Activated T-helper 9 cell treated with anti-CD3 and anti-CD28 coated beads, Interleukin-2, amount 50 U/mL, for 16 hours (primary cell): ENCODE measurements around the gene CSRP1.
"Not testable (repeated sequence)": the region's sequence is repeated elsewhere in the genome, so short reads cannot be mapped to it uniquely, and the experiment has no call there.

Source experiments
- DNase-seq: peaks from one replicate; pipeline ENCODE4 v3.0.0-alpha.2; 2020; ENCODE audit warnings: low read depth

CSRP1 gene

GRCh38 chr1:201537891-201538611, 31.1 kb upstream of the CSRP1 start:
- DNase-seq = no peak

GRCh38 chr1:201537467-201537866, 30.5 kb upstream of the CSRP1 start:
- DNase-seq = no peak

GRCh38 chr1:201537028-201537427, 30.1 kb upstream of the CSRP1 start:
- no peak for DNase-seq

DNA sequence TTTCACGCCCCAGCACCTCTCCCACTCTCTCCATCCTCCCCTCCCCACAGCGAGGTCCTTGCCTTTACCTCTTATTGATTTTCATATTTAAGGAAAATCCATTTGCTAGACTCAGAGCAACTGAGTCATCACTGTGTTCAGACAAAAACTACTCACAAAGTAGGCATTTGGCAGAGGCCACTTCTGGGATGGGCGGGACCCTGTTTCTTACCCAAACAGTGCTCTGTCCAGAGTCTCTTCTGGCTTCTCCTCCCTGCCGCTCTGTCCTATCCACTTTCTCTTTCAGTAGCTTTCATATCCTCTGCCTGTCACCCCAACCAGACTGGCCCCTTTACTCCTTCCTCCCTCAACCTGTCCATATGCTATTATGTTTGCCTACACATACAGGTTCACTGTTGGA, 29.6 kb upstream of the CSRP1 start:
- no peak for DNase-seq

- no peak for DNase-seq
Observed at GRCh38 chr1:201535919-201536245, 29.0 kb upstream of the CSRP1 start.

DNA sequence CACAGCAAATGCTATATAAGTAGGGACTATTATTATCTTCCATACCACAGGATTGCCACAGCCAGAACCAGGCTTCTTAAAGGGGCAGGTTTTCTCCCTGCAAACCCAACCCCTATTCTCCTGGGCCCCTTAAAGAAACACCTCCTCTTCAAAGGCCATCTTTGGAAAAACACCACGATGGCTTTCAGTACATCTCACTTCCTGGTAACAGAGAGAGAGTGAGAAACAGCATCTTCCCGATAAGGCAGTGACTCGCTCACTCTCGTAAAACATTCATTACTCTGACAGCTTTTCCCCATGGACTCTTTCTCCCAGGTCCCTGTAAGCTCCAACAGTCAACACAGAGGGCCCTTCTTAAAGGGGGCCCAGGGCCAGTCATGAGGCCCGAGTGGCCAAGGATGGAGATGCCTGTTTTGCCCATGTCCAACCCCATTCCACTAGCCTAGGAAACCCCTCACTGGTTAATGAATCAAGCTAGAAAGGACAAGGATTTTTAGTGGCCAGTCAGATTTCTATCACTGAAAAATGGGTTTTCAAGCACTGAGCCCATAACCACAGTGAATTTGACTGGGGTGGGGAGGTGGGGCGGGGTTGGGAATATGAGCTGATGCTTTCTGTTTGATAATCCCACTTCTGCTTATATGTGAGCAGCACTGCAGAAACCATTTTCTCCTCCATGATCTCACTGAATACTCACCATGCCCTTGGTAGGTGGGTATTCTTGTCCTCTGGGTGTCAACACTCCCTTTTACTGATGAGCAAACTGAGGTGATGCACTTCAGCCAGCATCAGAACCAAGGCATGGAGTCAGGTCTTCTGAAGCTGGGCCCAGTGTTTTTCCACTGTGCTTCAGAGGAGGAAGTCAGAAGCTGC, 28.4 kb upstream of the CSRP1 start:
- no peak for DNase-seq

GRCh38 chr1:201533836-201534235, 26.9 kb upstream of the CSRP1 start:
- DNase-seq = no peak

DNA sequence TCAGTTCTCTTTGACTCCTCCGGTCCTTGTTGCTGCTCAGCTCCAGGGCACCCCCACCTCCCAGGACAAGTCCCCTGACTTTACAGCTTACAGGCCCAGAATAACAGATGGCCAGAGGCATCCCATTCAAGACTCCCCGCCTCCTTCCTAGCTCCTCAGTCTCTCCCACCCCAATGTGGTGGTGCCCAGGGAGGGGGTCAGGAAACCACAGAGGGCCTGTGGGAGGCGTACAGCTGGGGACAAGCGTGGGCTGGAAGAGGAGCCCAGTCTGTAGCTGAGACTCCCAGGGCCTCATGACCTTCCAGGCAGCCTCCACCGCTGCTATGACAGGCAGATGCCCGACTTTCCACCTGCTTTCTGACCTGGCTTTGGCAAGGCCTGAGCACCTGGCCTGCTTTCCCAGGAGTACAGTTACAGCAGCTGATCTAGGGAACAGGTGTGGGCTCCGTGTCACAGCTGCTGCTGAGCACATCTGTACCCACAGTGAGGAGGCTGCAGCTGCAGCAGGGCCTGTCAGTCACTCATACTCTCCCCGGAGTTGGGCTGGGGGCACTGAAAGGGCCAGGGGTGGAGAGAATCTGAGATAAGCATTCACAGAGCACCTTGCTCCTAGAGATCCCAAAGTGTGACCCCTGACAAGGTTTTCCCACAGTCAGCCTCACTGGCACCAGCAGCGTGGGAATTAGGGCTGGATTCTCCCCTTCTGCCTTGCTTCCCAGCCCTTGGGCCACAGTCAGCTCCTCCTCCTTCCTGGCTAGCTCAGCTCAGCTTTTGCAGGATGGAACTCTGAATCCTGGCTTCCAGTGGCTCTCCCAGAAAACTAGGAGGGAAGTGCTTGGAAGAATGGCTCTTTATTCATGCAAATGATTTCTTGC, 24.9 kb upstream of the CSRP1 start:
- DNase-seq = no peak

GRCh38 chr1:201530741-201531531, 24.0 kb upstream of the CSRP1 start:
- no peak for DNase-seq

- no peak for DNase-seq
Observed at GRCh38 chr1:201528631-201529252, 21.8 kb upstream of the CSRP1 start.

DNA sequence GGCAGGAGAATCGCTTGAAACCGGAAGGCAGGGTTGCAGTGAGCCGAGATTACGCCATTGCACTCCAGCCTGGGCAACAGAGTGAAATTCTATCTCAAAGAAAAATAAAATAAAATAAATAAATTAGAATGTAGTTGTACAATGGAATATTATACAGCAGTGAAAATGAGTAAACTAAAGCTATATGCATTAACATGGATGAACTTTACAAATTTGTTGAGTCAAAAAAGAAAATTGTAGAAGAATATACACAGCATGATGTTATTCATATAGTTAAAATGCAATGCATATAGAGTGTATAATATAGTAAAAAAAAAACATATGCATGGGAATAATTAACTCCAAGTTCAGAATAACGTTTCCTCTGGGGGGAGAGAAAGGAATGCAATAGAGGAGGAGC, 21.0 kb upstream of the CSRP1 start:
- DNase-seq = no peak

GRCh38 chr1:201525193-201525778, 18.4 kb upstream of the CSRP1 start:
- no peak for DNase-seq

DNA sequence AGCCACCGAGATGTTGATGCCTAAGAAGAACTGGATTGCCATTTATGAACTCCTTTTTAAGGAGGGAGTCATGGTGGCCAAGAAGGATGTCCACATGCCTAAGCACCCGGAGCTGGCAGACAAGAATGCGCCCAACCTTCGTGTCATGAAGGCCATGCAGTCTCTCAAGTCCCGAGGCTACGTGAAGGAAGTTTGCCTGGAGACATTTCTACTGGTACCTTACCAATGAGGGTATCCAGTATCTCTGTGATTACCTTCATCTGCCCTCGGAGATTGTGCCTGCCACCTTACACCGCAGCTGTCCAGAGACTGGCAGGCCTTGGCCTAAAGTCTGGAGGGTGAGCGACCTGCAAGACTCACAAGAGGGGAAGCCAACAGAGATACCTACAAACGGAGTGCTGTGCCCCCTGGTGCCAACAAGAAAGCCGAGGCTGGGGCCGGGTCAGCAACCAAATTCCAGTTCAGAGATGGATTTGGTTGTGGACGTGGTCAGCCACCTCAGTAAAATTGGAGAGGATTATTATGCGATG, 13.2 kb upstream of the CSRP1 start:
- DNase-seq = not testable (repeated sequence)

- no peak for DNase-seq
Observed at GRCh38 chr1:201518071-201518470, 11.1 kb upstream of the CSRP1 start.

- no peak for DNase-seq
Observed at GRCh38 chr1:201517631-201518030, 10.7 kb upstream of the CSRP1 start.

DNA sequence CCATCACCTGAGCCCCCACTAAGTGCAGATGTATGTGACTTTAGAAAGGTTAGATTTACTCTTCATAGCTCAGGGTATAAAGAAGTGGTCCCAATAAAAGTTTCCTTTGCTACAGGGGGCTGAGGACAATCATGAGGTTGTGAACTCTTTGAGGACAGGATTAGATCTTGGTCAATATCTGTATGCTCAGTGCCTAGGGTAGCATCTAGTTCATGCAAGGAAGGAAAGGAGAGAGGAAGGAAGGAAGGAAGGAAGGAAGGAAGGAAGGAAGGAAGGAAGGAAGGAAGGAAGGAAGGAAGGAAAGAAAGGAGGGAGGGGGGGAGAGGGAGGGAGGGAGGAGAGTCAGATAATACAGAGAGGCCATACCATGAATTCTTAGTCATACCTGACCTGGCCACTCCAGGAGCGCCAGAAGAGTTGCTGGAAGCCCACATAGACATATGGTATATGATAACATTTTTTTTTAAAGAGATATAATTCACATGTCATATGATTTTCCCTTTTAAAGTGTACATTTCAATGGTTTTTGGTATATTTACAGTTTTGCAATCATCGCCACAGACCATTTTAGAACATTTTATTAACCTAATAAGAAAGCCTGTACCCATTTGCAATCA, 9.7 kb upstream of the CSRP1 start:
- no peak for DNase-seq

DNA sequence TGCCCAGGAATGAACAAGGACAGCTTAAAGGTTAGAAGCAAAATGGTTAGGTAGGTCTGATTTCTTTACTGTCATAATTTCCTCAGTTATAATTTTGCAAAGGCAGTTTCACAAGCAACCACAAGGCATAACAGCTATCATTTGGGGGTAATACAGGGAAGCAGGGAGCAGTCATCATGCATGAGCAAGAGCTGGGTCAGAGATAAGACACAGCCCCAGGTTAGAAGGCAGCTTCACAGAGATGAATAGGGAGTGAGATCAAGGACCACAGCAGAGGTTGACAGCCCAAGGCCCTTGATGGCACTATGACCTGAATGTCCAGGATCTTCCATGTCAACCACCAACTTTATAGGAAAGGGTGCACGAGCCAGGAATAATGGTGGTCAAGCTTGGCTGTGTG, 9.0 kb upstream of the CSRP1 start:
- DNase-seq = no peak

- DNase-seq = no peak
Observed at GRCh38 chr1:201515062-201515750, 8.3 kb upstream of the CSRP1 start.

- DNase-seq = no peak
Observed at GRCh38 chr1:201514466-201514865, 7.5 kb upstream of the CSRP1 start.
